GM21526 (cell line): Measurements from ENCODE around the gene ATXN3L.

Experiments
- ATAC-seq: cut with Tn5 transposase; IDR thresholded peaks from one replicate; pipeline ENCODE4 v1.9.1; 2021; ENCODE audit warnings: moderate library complexity; ENCODE audit not compliant: unreplicated experiment, low FRiP score

The ATXN3L gene

GRCh38 chrX:13319953-13320352 is at the start of gene ATXN3L:
Gene ATXN3L (minus strand): TSS chrX:13320053. CDS start chrX:13319934, 119 bp downstream.
- ATAC-seq: no peak

- ATAC-seq: no peak
These were observed 49.6 kb upstream of the ATXN3L start for GRCh38 chrX:13369256-13370030.

GRCh38 chrX:13367950-13368349 is 48.1 kb upstream of the ATXN3L start:
- ATAC-seq: no peak

GRCh38 chrX:13366698-13367097 is 46.8 kb upstream of the ATXN3L start:
- no peak for ATAC-seq

GRCh38 chrX:13365161-13365560 is 45.3 kb upstream of the ATXN3L start:
- ATAC-seq: no peak

GRCh38 chrX:13364230-13364857 is 44.5 kb upstream of the ATXN3L start:
- no peak for ATAC-seq

- ATAC-seq: no peak
These were observed 40.3 kb upstream of the ATXN3L start for GRCh38 chrX:13360146-13360545.

GRCh38 chrX:13357925-13358324 is 38.1 kb upstream of the ATXN3L start:
- no peak for ATAC-seq

- ATAC-seq: no peak
These were observed 26.8 kb upstream of the ATXN3L start for GRCh38 chrX:13346646-13347045.

- ATAC-seq: no peak
These were observed 25.6 kb upstream of the ATXN3L start for GRCh38 chrX:13345438-13345837.

- ATAC-seq: no peak
These were observed 25.2 kb upstream of the ATXN3L start for GRCh38 chrX:13345037-13345436.

- no peak for ATAC-seq
These were observed 21.7 kb upstream of the ATXN3L start for GRCh38 chrX:13341491-13342101.

- ATAC-seq: no peak
These were observed 20.4 kb upstream of the ATXN3L start for GRCh38 chrX:13340182-13340791.

GRCh38 chrX:13339607-13340006 is 19.8 kb upstream of the ATXN3L start:
- no peak for ATAC-seq

GRCh38 chrX:13338996-13339515 is 19.2 kb upstream of the ATXN3L start:
- ATAC-seq: no peak

GRCh38 chrX:13334491-13334890 is 14.6 kb upstream of the ATXN3L start:
- ATAC-seq: no peak

GRCh38 chrX:13330446-13330845 is 10.6 kb upstream of the ATXN3L start:
- ATAC-seq: no peak

GRCh38 chrX:13327666-13328065 is 7.8 kb upstream of the ATXN3L start:
- ATAC-seq: no peak

GRCh38 chrX:13323241-13323640 is 3.4 kb upstream of the ATXN3L start:
- ATAC-seq: no peak

- no peak for ATAC-seq
These were observed 2.5 kb downstream of the ATXN3L start for GRCh38 chrX:13317366-13317765.

GRCh38 chrX:13311560-13311959 is 8.3 kb downstream of the ATXN3L start:
- no peak for ATAC-seq
